K562 (cell line): ENCODE data around the gene CEP131. TPM values are rescaled to one million over a fixed set of nuclear protein-coding genes. Genes with fewer than 3 reads are reported as not detected.

Source experiments
- ATAC-seq: fragments of 200-7000 bp; cut with Tn5 transposase; 3 replicates; pipeline ENCODE4 v1.9.1; 2020; ENCODE audit warnings: moderate library complexity
- BruUV-seq: library from RNA; stranded (reverse); fragments of 400-500 nt; replicated peaks from 2 replicates; lab custom pipeline; 2021; lab: Mats Ljungman, UMichigan
- CTCF ChIA-PET: fragments of 300-600 bp; formaldehyde crosslinking; extraction: SDS; loops from one replicate; lab custom pipeline; 2021; ENCODE audit warnings: low intra/inter-chr PET ratio; lab: Yijun Ruan, JAX
- POLR2A ChIA-PET: fragments of 300-600, 350-650 bp; sonication (Branson Sonifier 250); formaldehyde crosslinking; extraction: SDS; loops from one replicate; lab custom pipeline; 2021; ENCODE audit warnings: antibody characterized with exemption, inconsistent platforms; lab: Yijun Ruan, JAX
- DNase-seq, 4 experiments: peaks; one replicate each; pipeline versions ENCODE4 v3.0.0 to v3.0.0-alpha.2; 2011 to 2018; ENCODE audit warnings: low spot score in 3 of 4, mixed read lengths in 3 of 4; ENCODE audit errors: extremely low read depth in 1 of 4
- FAIRE-seq: peaks from 2 replicates; lab custom pipeline; 2011; peaks lifted over from hg19 to GRCh38; lab: Jason Lieb, UNC
- H2AFZ ChIP-seq: 2 replicates; pipeline ENCODE4 v1.6.0; 2011; ENCODE audit warnings: low read depth, low read length, control low read depth, inconsistent platforms
- H3K27ac ChIP-seq: fragments of 200-600 bp; 3 replicates; pipeline ENCODE4 v1.8.0; 2011; ENCODE audit warnings: low read depth, mild to moderate bottlenecking, control low read depth, inconsistent platforms, low read length, moderate library complexity, mixed read lengths; ENCODE audit errors: extremely low read depth
- H3K27me3 ChIP-seq, 2 experiments: fragments of 300-600 bp in 1 of 2; 2 replicates in 1 of 2; 3 replicates in 1 of 2; pipeline versions ENCODE4 v1.6.0 to v1.8.0; 2011; ENCODE audit warnings: inconsistent platforms in 2 of 2, low read length in 2 of 2, mild to moderate bottlenecking in 1 of 2, mixed read lengths in 1 of 2, moderate library complexity in 1 of 2; ENCODE audit not compliant: control insufficient read depth in 2 of 2, insufficient read depth in 2 of 2
- H3K36me3 ChIP-seq: fragments of 300-600 bp; 3 replicates; pipeline ENCODE4 v1.8.0; 2011; ENCODE audit warnings: mild to moderate bottlenecking, low read length, inconsistent platforms; ENCODE audit not compliant: control insufficient read depth, insufficient read depth
- H3K4me1 ChIP-seq, 2 experiments: fragments of 200-600 bp in 1 of 2; replicated peaks in 1 of 2; 2 replicates in 1 of 2; 3 replicates in 1 of 2; pipeline versions ENCODE4 v1.5.1 to v1.8.0; 2011; ENCODE audit warnings: inconsistent platforms in 2 of 2, low read length in 2 of 2, mild to moderate bottlenecking in 1 of 2, mixed read lengths in 1 of 2, moderate library complexity in 1 of 2; ENCODE audit not compliant: control insufficient read depth in 2 of 2, insufficient read depth in 2 of 2
- H3K4me2 ChIP-seq: 2 replicates; pipeline ENCODE4 v1.6.1; 2011; ENCODE audit warnings: low read length, control low read depth, inconsistent platforms, mixed read lengths; ENCODE audit not compliant: insufficient read depth
- H3K4me3 ChIP-seq: fragments of 200-600 bp; sonication (generic), shearing (Covaris generic); 2 replicates; pipeline ENCODE4 v1.5.1; 2016; ENCODE audit warnings: control low read depth, inconsistent platforms
- H3K79me2 ChIP-seq: fragments of 200-600 bp; 3 replicates; pipeline ENCODE4 v1.8.0; 2011; ENCODE audit warnings: low read length, inconsistent platforms; ENCODE audit not compliant: control insufficient read depth, insufficient read depth
- H3K9ac ChIP-seq, 2 experiments: 2 replicates each; pipeline versions ENCODE4 v1.6.0 to v1.6.1; 2011; ENCODE audit warnings: low read depth in 2 of 2, low read length in 2 of 2, control low read depth in 1 of 2, inconsistent platforms in 1 of 2, mild to moderate bottlenecking in 1 of 2, mixed read lengths in 1 of 2; ENCODE audit not compliant: insufficient read depth in 1 of 2
- H3K9me1 ChIP-seq: one replicate; pipeline ENCODE4 v1.6.0; 2011; ENCODE audit warnings: inconsistent platforms, mild to moderate bottlenecking, low read length, moderate library complexity; ENCODE audit not compliant: control insufficient read depth, insufficient read depth
- H3K9me3 ChIP-seq: replicated peaks from 2 replicates; pipeline ENCODE4 v1.5.1; 2011; ENCODE audit warnings: low read depth, low read length, inconsistent platforms; ENCODE audit not compliant: control insufficient read depth, insufficient read depth
- H4K20me1 ChIP-seq: replicated peaks from 2 replicates; pipeline ENCODE4 v1.6.1; 2011; ENCODE audit warnings: low read length, inconsistent platforms, mixed read lengths; ENCODE audit not compliant: control insufficient read depth, insufficient read depth
- FOXP4 ChIP-seq: sonication (generic); formaldehyde crosslinking; IDR thresholded peaks from 2 replicates; pipeline ENCODE4 v1.8.0; 2022; ENCODE audit warnings: mild to moderate bottlenecking, missing genetic modification reagents, borderline replicate concordance
- IRF2 ChIP-seq: sonication (generic); formaldehyde crosslinking; IDR thresholded peaks from 2 replicates; pipeline ENCODE4 v1.8.1; 2022; ENCODE audit warnings: mild to moderate bottlenecking, missing genetic modification reagents
- MEIS2 ChIP-seq: fragments of 450-650 bp; IDR thresholded peaks from 2 replicates; pipeline ENCODE4 v1.6.1; 2014; ENCODE audit warnings: mild to moderate bottlenecking; ENCODE audit not compliant: partially characterized antibody
- RB1 ChIP-seq: fragments of 450-650 bp; IDR thresholded peaks from 2 replicates; pipeline ENCODE4 v1.6.1; 2017; ENCODE audit warnings: low read depth, mild to moderate bottlenecking
- RCOR1 ChIP-seq, 2 experiments: IDR thresholded peaks; 2 replicates each; pipeline ENCODE4 v1.6.1; 2012; ENCODE audit warnings: low read depth in 2 of 2, low read length in 2 of 2, borderline replicate concordance in 1 of 2, improper control_type of control experiment in 1 of 2
- SMAD2 ChIP-seq: fragments of 150-350 bp; IDR thresholded peaks from 2 replicates; pipeline ENCODE4 v1.6.1; 2014; ENCODE audit warnings: low read depth, mild to moderate bottlenecking, low read length
- ZBTB5 ChIP-seq: fragments of 450-650 bp; IDR thresholded peaks from 2 replicates; pipeline ENCODE4 v1.6.1; 2017; ENCODE audit warnings: antibody characterized with exemption
- ZNF184 ChIP-seq: sonication (generic); formaldehyde crosslinking; IDR thresholded peaks from 2 replicates; pipeline ENCODE4 v1.5.0; 2020; ENCODE audit warnings: missing genetic modification reagents
- ZNF197 ChIP-seq: fragments of 200-800 bp; sonication (Bioruptor generic); IDR thresholded peaks from 2 replicates; pipeline ENCODE4 v1.6.1; 2016; ENCODE audit warnings: low read depth, missing genetic modification characterization, missing compliant biosample characterization
- ZNF224 ChIP-seq: sonication (generic); formaldehyde crosslinking; IDR thresholded peaks from 2 replicates; pipeline ENCODE4 v1.8.0; 2022; ENCODE audit warnings: mild to moderate bottlenecking, missing genetic modification reagents
- ZNF24 ChIP-seq: fragments of 450-650 bp; IDR thresholded peaks from 2 replicates; pipeline ENCODE4 v1.6.1; 2016
- ZNF696 ChIP-seq: fragments of 250-450 bp; sonication (Bioruptor Pico); conservative IDR thresholded peaks from 2 replicates; pipeline ENCODE4 v1.4.0; 2020; ENCODE audit warnings: mild to moderate bottlenecking, moderate library complexity
- ZNF764 ChIP-seq: fragments of 250-450 bp; sonication (Bioruptor Pico); IDR thresholded peaks from 2 replicates; pipeline ENCODE4 v1.4.0; 2020; ENCODE audit warnings: low read depth, mild to moderate bottlenecking, moderate library complexity
- ZZZ3 ChIP-seq: fragments of 450-650 bp; IDR thresholded peaks from 2 replicates; pipeline ENCODE4 v1.6.1; 2016; ENCODE audit warnings: antibody characterized with exemption, mild to moderate bottlenecking, moderate library complexity
- WGBS: fragments of 100-300 bp; shearing (Covaris generic); methylation state at CpG from one replicate; pipeline ENCODE4 v1.1.6; 2016; ENCODE audit warnings: low coverage, mixed read lengths; ENCODE audit not compliant: insufficient coverage; ENCODE audit errors: missing lambda C conversion rate; 5-methylcytosine and 5-hydroxymethylcytosine counted together
- in situ Hi-C: fragments of 300-500 bp; cut with MboI; formaldehyde crosslinking; loops from 4 replicates; pipeline ENCODE4 v1.15.0; 2018; ENCODE audit warnings: inconsistent platforms, mixed read lengths
- intact Hi-C: fragments of 100-400 bp; cut with micrococcal nuclease; formaldehyde crosslinking; loops from 2 replicates; pipeline ENCODE4 v1.14.2; 2022
- polyA plus RNA-seq, 8 experiments: library from polyadenylated mRNA; depleted of rRNA in 4 of 8; stranded (reverse) in 5 of 8; unstranded in 3 of 8; fragments of >200 nt; fragmentation: Nextera tagmentation in 2 of 8; fragmentation: Illumina TruSeq in 1 of 8; extraction: Ambion mirVana in 2 of 8; extraction: Trizol in 1 of 8; gene quantifications; 2 replicates each; pipeline versions ENCODE4 v1.2.1 to v1.2.3, GENCODE V29; 2011 to 2014; ENCODE audit warnings: inconsistent platforms in 1 of 8, missing spikeins in 1 of 8
- total RNA-seq, 7 experiments: library from RNA; depleted of rRNA in 6 of 7; stranded (reverse); fragments of >200 nt in 6 of 7; fragmentation: Illumina TruSeq in 2 of 7; extraction: Trizol in 2 of 7; gene quantifications; 2 replicates each; pipeline versions ENCODE4 v1.2.1 to v1.2.3, GENCODE V29; 2011 to 2021; ENCODE audit warnings: low replicate concordance in 1 of 7

Gene CEP131
- total and polyA plus RNA-seq, 9 of the 15 experiments (the other 6 are each of a cell fraction or from before 2014, with no cell fraction given), result 0.24 to 21.2 (median 2.3) TPM

- TF ChIP-seq RB1 (no peak), ZNF197 (no peak), ZNF764 (no peak), ZZZ3 (no peak), RCOR1 (IDR thresholded peaks at IDR 0.05; ENCODE audit: borderline replicate concordance in 1 of 2, low read depth in 2 of 2, low read length in 2 of 2) (no peak), MEIS2 (no peak), ZBTB5 (no peak)
These were observed 55.1 kb downstream of the CEP131 start (continued) for GRCh38 chr17:81167638-81168037.

- Histone ChIP-seq H3K9ac (no peak overlapping the region), H3K4me1 (peaks cover 0 to 49% of the 10 kb centered on the region in 2 experiments; a peak in 3 of 5 replicates), H4K20me1 (peaks cover 5% of the 10 kb centered on the region; the same call in 1 of the 2 replicates), H3K9me3 (no peaks in the 10 kb centered on the region; the same call in none of the 2 replicates), H3K36me3 (no peaks in the 10 kb centered on the region), H3K79me2 (no peaks in the 10 kb centered on the region), H3K27ac (no peak overlapping the region), H3K27me3 (peaks cover 15 to 67% of the 10 kb centered on the region in 2 experiments; a peak in 3 of 5 replicates), H3K9me1 (no peaks in the 10 kb centered on the region), H3K4me2 (no peak overlapping the region), H2AFZ (no peak overlapping the region), H3K4me3 (no peak overlapping the region)
- BruUV-seq, result no TSS peak
- CTCF ChIA-PET, result no interaction called here
- ATAC-seq (no peak), FAIRE-seq (no peak), DNase-seq (no peak)
- in situ Hi-C loops, result no loop called here
- 21% methylated on average over 4 of the region's 4 CpGs for WGBS
- no peak for TF ChIP-seq ZNF184 (CRISPR knock-in tag)
- no peak for TF ChIP-seq ZNF224 (CRISPR knock-in tag)
- no peak for TF ChIP-seq FOXP4 (CRISPR knock-in tag)
- no peak for TF ChIP-seq ZNF696
- TF ChIP-seq IRF2 (CRISPR knock-in tag), result no peak
- TF ChIP-seq SMAD2, result no peak
- peak; percentile 82 for TF ChIP-seq ZNF24
- intact Hi-C loops, result no loop called here
- POLR2A ChIA-PET, result no interaction called here
These were observed 55.6 kb downstream of the CEP131 start for GRCh38 chr17:81167194-81167524.
